GM23338 (cell line): ENCODE results near the gene NCOA7. TPM values are rescaled to one million over a fixed set of nuclear protein-coding genes. Genes with fewer than 3 reads are reported as not detected.

Experiments used
- CREB1 ChIP-seq: fragments of 250-450 bp; sonication (Bioruptor Pico); IDR thresholded peaks from 2 replicates; pipeline ENCODE4 v1.5.0; 2020; ENCODE audit warnings: low read depth, mild to moderate bottlenecking, moderate library complexity
- ETS1 ChIP-seq: IDR thresholded peaks from 2 replicates; pipeline ENCODE4 v1.6.1; 2016; ENCODE audit warnings: antibody characterized with exemption
- POLR2AphosphoS5 ChIP-seq: IDR thresholded peaks from 2 replicates; pipeline ENCODE4 v1.6.1; 2016; ENCODE audit warnings: antibody characterized with exemption, low read depth
- STAT1 ChIP-seq: IDR thresholded peaks from one replicate; pipeline ENCODE4 v1.6.1; 2016; ENCODE audit warnings: antibody characterized with exemption; ENCODE audit not compliant: unreplicated experiment
- ZNF114 ChIP-seq: fragments of 250-450 bp; sonication (Bioruptor Pico); IDR thresholded peaks from 2 replicates; pipeline ENCODE4 v1.5.0; 2020; ENCODE audit warnings: mild to moderate bottlenecking, moderate library complexity
- ZNF331 ChIP-seq: fragments of 250-450 bp; sonication (Bioruptor Pico); IDR thresholded peaks from 2 replicates; pipeline ENCODE4 v1.5.0; 2020; ENCODE audit warnings: low read depth, mild to moderate bottlenecking, moderate library complexity
- ZNF462 ChIP-seq: fragments of 250-450 bp; sonication (Bioruptor Pico); IDR thresholded peaks from 2 replicates; pipeline ENCODE4 v1.5.0; 2020; ENCODE audit warnings: mild to moderate bottlenecking, moderate library complexity
- polyA plus RNA-seq: library from polyadenylated mRNA; unstranded; fragments of >200 nt; fragmentation: Nextera tagmentation; extraction: Ambion mirVana; gene quantifications from 2 replicates; pipeline ENCODE4 v1.2.1, GENCODE V29; 2016
- total RNA-seq: library from RNA; depleted of rRNA; stranded (reverse); fragments of >200 nt; shearing (Covaris generic); gene quantifications from 2 replicates; pipeline ENCODE4 v1.2.3, GENCODE V29; 2014
- TF ChIP-seq, protein P1 (sequence below), 2 experiments: fragments of 200-600 bp in 1 of 2; sonication (generic) in 1 of 2; conservative IDR thresholded peaks; 2 replicates each; pipeline versions ENCODE4 v1.5.1 to v1.6.1; 2016 to 2017; ENCODE audit warnings: antibody characterized with exemption in 2 of 2, low read depth in 2 of 2, mild to moderate bottlenecking in 2 of 2, moderate library complexity in 1 of 2
- TF ChIP-seq, protein P2 (sequence below): IDR thresholded peaks from one replicate; pipeline ENCODE4 v1.6.1; 2018; ENCODE audit warnings: antibody characterized with exemption; ENCODE audit not compliant: unreplicated experiment

NCOA7 gene
- total and polyA plus RNA-seq, 2 experiments from 2014 or later = 9.3 to 15.7 TPM

DNA sequence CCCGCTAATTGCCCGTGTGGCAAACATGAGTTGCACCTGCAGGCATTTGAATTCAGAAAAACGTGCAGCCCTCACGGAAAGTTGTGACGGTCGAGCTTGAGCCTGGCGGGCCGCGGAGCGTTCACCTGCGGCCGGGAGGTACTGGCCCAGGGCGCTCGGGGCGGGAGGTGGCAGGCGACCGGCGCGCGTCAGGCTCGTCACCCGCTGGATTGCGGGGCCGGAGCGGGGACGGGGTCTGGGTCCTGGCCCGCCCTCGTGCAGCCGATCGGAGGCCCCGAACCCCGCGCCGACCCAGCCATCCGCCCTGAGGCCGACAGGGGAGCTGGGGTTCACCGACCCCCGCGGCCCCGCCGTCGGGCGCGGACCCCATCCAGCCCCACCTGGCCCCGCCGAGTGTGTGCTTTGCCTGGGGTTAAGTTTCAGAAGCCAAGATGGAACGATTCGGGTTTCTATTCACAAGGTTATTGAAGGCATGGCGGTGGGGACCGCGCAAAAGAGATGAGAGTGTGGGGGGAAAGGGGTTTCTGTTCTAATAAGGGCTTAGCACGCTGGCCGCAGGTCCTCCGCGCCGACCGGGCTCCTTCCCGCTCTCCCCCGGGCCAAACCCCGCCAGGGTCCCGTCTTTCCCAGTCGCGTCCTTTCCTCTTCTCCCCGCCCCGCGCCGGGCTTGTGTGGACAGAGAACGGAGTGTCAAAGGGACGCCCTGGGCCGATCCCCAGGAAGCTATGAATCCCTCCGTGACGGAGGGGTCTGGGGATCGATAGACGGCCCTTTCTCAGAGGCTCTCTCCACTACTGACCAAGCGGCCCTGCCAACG is 43.0 kb upstream of the NCOA7 start (continued):
- TF ChIP-seq ZNF462 (CRISPR knock-in tag) = no peak
- TF ChIP-seq ZNF114 (CRISPR knock-in tag) = no peak
- TF ChIP-seq, protein P1, sequence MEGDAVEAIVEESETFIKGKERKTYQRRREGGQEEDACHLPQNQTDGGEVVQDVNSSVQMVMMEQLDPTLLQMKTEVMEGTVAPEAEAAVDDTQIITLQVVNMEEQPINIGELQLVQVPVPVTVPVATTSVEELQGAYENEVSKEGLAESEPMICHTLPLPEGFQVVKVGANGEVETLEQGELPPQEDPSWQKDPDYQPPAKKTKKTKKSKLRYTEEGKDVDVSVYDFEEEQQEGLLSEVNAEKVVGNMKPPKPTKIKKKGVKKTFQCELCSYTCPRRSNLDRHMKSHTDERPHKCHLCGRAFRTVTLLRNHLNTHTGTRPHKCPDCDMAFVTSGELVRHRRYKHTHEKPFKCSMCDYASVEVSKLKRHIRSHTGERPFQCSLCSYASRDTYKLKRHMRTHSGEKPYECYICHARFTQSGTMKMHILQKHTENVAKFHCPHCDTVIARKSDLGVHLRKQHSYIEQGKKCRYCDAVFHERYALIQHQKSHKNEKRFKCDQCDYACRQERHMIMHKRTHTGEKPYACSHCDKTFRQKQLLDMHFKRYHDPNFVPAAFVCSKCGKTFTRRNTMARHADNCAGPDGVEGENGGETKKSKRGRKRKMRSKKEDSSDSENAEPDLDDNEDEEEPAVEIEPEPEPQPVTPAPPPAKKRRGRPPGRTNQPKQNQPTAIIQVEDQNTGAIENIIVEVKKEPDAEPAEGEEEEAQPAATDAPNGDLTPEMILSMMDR (conservative IDR thresholded peaks at IDR 0.05; ENCODE audit: low read depth in 2 of 2) = no peak
- TF ChIP-seq ETS1 = no peak
- TF ChIP-seq ZNF331 (CRISPR knock-in tag) = no peak
- no peak for TF ChIP-seq STAT1
- TF ChIP-seq, protein P2, sequence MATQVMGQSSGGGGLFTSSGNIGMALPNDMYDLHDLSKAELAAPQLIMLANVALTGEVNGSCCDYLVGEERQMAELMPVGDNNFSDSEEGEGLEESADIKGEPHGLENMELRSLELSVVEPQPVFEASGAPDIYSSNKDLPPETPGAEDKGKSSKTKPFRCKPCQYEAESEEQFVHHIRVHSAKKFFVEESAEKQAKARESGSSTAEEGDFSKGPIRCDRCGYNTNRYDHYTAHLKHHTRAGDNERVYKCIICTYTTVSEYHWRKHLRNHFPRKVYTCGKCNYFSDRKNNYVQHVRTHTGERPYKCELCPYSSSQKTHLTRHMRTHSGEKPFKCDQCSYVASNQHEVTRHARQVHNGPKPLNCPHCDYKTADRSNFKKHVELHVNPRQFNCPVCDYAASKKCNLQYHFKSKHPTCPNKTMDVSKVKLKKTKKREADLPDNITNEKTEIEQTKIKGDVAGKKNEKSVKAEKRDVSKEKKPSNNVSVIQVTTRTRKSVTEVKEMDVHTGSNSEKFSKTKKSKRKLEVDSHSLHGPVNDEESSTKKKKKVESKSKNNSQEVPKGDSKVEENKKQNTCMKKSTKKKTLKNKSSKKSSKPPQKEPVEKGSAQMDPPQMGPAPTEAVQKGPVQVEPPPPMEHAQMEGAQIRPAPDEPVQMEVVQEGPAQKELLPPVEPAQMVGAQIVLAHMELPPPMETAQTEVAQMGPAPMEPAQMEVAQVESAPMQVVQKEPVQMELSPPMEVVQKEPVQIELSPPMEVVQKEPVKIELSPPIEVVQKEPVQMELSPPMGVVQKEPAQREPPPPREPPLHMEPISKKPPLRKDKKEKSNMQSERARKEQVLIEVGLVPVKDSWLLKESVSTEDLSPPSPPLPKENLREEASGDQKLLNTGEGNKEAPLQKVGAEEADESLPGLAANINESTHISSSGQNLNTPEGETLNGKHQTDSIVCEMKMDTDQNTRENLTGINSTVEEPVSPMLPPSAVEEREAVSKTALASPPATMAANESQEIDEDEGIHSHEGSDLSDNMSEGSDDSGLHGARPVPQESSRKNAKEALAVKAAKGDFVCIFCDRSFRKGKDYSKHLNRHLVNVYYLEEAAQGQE = no peak
- TF ChIP-seq POLR2AphosphoS5 = no peak; the same call in 1 of the 2 replicates
- no peak for TF ChIP-seq CREB1
